ENCODE measurements around the gene ID3.

ID3 gene, protein sequence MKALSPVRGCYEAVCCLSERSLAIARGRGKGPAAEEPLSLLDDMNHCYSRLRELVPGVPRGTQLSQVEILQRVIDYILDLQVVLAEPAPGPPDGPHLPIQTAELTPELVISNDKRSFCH

GRCh38 chr1:23559136-23559984 lies at the start of gene ID3:
ID3 (minus strand) TSS chr1:23559501; CDS start chr1:23559426, 75 bp downstream.
- peak; percentile 56 for DNase-seq

- DNase-seq, result no peak
Observed at GRCh38 chr1:23607944-23608343, 48.6 kb upstream of the ID3 start.

DNA sequence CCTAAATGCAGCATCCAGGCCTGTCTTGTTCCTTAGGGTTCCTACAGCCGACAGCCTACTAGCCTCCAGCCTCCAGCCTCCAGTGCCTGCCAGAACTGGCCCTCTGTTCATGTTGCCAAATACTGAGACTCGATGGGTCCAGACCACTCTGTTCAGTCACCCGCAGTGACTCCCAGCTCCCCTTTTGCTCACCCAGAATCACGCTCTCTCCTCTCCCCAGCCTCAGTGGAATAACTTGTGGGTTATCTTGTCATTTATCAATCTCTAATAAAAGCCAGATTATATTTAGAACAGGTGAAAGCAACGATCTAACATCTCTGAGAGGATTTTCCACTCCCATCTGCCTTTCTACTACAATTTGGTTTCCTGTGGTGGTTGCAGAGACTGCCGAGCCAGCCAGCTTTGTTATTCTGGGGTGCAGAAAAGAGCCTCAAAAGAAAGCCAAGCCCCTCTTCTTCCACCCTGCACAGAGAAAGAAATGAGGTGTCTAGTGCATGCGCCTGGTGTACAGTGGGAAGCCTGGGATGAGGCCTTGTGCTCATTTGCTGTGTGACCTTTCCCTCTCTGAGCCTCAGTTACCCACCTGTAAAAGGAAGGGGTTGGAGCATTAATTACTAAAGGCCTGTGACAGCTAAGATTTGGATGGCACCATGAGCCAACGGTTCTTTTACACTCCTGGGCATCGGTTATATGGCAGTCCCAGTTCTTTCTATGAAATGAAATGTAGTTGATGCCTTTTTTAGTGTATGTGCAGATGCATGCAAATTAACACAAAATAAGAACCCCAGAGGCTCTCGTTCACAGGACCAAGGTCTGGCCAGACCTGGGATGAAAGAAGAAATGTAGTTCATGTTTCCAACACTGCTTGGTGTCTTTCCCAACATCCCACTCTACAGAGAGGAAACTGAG lies 42.9 kb upstream of the ID3 start:
- DNase-seq, result no peak

DNA sequence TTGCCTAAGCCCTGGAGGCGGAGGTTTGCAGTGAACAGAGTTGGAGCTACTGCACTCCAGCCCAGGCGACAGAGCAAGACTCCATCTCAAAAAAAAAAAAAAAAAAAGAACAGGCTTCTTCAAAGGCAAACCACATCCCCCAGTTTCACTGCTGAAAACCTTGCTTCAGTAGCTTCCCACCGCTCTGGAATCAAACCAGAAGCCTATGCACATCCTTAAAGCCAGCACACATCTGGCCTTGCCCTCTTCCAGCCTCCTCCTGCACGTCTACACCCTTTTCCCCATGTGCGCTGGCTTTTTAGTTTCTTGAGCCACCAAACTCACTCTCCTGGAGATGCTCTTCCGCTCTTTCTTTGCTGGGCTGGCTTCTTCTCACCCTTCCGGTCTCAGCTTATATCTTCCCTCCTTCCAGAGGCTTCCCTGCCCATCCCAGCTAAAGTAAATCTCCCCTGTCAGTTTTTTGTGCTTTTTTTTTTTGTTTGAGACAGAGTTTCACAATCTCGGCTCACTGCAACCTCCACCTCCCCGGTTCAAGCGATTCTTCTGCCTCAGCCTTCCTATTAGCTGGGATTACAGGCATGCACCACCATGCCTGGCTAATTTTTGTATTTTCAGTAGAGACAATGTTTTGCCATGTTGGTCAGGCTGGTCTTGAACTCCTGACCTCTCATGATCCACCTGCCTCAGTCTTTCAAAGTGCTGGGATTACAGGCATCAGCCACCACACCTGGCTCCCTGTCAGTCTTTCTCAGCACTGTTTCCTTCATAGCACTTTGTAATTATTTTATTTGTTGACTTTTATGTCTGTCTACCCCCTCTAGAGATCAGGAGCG lies 42.0 kb upstream of the ID3 start:
- no peak for DNase-seq

- no peak for DNase-seq
Observed at GRCh38 chr1:23600283-23600682, 41.0 kb upstream of the ID3 start.

DNA sequence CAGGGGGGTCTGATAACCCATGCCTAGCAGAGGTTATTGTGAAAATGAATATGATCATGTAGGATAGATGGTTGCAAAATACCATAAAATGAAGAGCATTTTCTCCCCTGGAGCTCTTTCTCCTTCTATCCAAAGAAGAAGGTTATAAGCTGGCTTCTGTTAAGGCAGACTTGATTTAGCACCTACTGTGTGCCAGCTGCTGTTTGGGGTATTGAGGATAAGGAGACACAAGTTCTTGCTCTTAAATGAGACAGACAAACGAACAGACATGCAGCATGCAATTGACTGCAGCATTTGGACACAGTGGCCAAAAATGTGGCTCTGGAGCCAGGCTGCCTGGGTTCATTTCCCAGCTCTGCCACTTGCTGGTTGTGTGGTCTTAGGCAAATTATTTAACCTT lies 39.8 kb upstream of the ID3 start:
- no peak for DNase-seq

- no peak for DNase-seq
Observed at GRCh38 chr1:23598424-23598823, 39.1 kb upstream of the ID3 start.

DNA sequence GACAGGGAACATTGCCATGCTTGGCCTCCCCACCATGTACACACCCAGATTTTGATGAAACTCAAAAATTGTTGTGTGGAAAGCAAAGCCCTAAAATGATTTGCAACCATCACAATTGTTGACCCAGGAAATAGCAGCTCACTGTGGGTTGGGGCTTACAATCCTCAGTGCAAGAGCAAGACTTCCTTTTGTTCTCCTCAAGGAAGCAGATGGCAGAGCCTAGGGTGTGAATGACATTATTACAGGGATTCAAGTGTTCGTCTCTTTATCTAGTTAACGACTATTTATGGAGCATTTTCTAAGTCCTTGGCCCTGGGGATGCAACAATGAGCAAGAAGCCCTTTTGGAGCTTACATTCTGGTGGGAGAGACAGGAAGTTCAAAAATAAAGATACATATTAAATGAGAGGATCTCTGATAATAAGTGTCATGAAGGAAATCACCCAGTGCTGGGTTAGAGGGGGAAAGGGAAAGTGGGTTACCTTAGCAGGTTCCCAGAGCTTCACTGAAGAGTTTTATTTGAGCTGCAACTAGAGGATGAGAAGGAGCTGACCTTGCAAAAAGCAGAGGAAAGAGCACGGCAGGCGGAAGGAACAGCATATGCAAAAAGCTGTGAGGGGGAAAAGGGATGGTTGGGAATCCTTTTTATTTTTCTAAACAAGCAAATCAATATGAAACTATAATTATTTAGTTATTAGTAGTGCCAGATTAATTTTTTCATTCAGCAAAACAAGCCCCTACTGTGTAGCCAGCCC lies 38.5 kb upstream of the ID3 start:
- DNase-seq, result no peak

DNA sequence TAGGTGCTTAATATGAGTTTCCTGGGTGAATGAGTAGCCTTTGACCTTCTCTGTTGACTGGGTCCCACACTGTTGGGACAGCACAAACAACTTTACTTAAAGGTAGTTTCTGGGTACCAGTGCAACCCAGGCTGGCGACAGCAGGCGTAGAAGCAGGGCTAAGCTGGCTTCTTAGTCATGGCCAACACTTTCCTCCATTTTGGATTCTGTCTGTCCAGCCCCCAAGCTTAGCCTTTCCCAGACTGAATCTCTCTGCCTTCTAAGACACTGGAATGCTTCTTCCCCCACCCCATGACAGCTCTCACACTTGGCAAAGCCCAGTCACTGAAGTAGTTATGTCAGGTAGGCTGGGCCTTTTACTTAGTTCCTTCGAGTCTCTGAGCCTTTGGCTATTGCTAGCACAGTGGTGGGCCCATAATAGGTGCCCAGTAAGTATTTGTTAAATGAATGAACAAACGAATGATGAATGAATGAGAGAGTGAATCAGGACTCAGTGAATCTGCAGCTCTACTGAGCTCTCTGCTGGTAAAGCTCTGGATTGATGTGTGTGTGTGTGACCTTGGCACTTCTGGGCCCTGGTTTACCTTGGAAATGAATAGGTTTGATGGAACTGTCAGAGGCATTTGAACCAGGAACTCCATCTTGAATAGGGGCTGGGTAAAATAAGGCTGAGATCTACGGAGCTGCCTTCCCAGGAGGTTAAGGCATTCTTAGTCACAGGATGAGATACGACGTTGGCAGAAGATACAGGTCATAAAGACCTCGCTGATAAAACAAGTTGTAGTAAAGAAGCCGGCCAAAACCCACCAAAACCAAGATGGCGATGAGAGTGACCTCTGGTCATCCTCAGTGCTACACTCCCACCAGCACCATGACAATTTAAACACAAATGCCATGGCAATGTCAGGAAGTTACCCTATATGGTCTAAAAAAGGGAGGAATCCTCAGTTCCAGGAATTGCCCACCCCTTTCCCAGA lies 37.4 kb upstream of the ID3 start:
- DNase-seq, result no peak

- no peak for DNase-seq
Observed at GRCh38 chr1:23594927-23595353, 35.6 kb upstream of the ID3 start.

GRCh38 chr1:23594149-23594907 lies 35.0 kb upstream of the ID3 start:
- DNase-seq, result no peak

DNA sequence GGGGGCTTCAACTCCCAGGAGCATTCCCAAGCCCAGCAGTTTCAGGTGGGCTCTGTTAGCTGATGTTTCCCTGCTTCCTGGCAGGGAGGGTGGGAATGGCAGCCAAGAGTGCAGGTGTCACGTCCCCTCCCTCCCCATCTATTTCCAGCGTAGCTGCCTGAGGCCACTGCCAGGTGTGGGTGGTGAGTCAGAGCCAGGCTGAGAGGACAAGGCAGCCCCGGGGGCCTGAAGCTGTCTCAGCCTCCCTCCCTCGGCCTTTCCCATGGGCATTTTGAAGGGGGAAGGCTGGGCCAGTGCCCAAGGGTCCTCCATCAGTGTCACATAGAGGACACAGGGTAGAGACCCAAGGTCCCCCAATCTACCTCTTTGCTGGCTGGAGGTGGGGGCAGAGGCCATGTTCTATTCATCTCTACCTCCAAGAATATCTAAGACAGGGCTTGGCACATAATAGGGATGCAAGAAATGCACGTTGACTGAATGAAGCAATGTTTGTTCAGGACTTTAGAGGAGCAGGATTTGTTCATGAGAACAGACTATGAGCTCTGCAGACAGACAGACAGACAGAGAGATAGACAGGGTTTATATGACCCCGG lies 34.4 kb upstream of the ID3 start:
- DNase-seq, result no peak

GRCh38 chr1:23593042-23593521 lies 33.8 kb upstream of the ID3 start:
- DNase-seq, result no peak

GRCh38 chr1:23592209-23592892 lies 33.0 kb upstream of the ID3 start:
- DNase-seq, result no peak

- DNase-seq, result no peak
Observed at GRCh38 chr1:23591460-23592208, 32.3 kb upstream of the ID3 start.

DNA sequence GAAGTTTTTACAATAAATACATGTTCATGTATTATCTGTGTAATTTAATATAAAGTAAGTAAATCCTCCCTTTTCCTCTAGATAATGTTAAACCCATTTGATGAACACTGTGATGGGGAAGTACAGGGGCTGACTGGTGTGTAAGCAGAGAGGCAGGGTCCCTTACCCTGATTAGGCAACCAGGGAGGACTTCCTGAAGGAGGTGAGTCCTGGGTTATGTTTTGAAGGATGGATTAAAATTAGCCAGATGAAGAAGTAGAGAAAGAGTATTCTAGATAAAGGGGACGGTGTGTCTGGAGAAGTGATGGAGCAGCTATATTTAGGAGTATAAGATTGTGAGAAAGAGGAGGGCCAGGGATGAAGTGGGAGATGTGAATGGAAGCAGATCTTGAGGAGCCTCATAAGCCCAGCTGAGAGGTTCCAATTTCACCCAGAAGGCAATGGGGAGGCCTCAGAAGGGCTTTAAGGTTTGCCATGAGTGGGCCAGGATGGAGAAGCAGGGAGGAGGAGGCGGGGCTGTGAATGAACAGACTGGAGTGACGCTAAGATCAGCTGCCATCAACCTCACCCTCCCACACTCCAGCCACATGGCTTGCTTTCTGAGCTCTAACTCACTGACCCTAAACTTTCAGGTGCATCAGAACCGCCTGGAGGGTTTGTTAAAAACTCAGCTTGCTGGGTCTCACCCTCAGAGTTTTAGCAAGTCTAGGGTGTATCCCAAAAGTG lies 30.9 kb upstream of the ID3 start:
- DNase-seq, result no peak

- DNase-seq, result no peak
Observed at GRCh38 chr1:23589585-23589986, 30.3 kb upstream of the ID3 start.
